ENCODE measurements around the gene SGSM2.
A peak's percentile ranks its signal among the peaks of the same experiment; 100 is the strongest.

The SGSM2 gene

GRCh38 chr17:2336215-2336851 lies 968 bp upstream of the SGSM2 start, which contains the start of gene TSR1:
TSR1 (minus strand) TSS chr17:2336457; CDS start chr17:2336427, 30 bp downstream.
- peak; percentile 91 for DNase-seq

- peak; percentile 56 for DNase-seq
These were observed 428 bp downstream of the SGSM2 start for GRCh38 chr17:2337544-2338314.

- peak; percentile 29 for DNase-seq
These were observed 985 bp downstream of the SGSM2 start for GRCh38 chr17:2338315-2338657.

DNA sequence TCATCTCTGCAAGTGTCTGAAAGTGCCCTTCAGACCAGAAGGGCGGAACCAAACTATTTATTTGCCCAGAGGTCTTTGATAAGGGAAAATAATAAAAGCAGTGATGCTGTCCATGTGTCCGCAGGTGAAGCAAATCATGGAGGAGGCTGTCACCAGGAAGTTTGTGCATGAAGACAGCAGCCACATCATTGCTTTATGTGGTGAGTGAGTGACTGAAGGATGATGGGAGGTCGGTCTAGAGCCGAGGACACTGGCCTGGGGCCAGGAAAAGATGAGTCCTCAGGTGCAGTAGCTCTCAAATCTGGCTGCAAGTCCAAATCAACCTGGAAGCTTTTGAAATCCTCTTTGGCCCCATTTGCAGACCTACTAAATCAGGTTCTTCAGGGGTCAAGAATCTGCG lies 6.1 kb downstream of the SGSM2 start:
- no peak for DNase-seq

DNA sequence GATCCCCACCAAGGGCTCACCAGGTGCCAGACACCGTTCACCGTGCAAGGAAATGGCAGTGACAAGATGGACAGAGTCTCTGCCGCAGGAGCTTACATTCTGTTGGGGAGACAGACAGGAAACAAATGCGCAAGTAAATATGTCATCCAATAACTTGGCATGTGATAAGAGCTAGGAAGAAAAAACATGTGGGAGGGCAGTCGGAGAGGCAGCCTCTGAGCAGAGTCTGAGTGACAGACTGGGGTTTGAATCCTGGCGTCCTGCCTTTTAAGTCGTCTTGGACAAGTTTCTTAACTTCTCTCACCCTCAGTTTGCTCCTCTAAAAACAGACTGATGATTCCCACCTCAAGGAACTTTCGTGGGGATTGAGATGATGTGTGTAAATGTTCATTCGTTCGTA lies 7.2 kb downstream of the SGSM2 start:
- no peak for DNase-seq

GRCh38 chr17:2346475-2346874 lies 9.2 kb downstream of the SGSM2 start:
- no peak for DNase-seq

DNA sequence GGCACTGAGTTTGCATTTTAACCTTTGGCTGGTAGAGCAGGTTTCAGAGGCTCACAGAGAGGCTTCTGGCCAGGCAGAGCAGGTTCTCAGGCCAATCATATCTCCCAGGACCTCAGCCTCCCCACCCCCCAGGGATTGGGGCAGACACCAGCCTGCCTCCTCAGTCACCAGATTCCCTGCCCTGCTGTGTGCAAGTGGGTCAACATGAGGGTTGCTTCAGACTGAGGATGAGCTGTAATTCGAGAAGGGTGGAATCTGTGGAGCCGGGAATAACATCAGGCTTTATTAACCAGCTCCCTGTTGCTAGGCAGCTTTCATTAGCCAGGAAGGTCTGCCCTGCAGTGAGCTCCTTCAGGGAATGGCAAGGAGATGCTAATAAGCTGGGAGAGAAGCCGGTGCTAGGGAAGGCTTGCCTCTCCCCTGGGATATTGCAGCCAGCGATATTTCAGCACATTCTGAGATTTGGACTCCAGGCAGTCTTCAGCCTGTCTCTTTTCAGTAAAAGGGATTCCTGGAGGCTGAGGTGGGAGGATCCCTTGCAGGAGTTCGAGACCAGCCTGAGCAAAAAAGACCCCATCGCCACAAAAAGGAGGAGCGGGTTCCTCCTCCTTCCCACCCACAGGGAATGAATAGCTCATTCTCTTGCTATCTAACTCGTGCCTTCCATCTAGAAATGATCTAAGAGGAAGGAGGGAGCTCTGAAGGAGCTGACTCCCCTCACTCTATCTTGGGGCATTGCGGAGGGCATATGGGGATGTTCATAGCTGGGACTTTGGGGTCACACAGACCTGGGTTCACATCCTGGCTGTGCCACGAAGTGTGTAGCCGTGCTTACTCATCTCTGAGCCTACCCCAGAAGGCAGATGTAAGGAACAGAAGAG lies 10.7 kb downstream of the SGSM2 start:
- peak; percentile 77 for DNase-seq

DNA sequence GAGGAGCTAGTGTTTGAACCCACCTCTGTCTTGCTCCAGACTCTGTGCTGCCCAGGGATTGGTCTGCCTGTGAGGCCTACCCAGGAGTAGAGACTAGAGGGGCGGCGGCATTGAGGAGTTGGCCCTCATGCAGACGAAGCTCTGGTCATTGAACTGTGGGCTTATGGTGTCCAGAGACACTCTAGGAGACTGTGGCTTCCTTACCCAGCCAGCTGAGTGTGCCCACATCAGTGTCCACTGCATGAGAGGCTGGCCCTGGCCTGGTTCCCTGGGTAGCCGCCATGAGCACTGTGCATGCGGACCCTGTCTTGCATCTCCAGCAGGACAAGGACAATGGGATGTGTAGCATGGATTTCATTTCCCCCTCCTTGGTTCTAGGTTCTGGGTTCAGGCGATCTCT lies 14.0 kb downstream of the SGSM2 start:
- no peak for DNase-seq

- no peak for DNase-seq
These were observed 17.0 kb downstream of the SGSM2 start for GRCh38 chr17:2354311-2354710.

DNA sequence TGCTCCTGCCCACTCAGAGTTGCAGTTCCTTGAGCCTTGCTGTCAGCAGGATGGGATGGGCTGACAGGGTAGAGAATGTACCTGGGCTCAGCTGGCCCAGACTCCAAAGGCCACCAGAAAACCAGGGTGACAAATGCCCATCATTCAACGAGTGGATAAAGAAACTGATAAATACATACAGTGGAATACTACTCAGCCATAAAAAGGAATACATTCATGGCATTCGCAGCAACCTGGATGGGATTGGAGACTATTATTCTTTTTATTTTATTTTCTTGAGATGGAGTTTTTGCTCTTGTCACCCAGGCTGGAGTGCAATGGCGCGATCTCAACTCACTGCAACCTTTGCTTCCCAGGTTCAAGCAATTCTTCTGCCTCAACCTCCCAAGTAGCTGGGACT lies 19.9 kb downstream of the SGSM2 start:
- no peak for DNase-seq

DNA sequence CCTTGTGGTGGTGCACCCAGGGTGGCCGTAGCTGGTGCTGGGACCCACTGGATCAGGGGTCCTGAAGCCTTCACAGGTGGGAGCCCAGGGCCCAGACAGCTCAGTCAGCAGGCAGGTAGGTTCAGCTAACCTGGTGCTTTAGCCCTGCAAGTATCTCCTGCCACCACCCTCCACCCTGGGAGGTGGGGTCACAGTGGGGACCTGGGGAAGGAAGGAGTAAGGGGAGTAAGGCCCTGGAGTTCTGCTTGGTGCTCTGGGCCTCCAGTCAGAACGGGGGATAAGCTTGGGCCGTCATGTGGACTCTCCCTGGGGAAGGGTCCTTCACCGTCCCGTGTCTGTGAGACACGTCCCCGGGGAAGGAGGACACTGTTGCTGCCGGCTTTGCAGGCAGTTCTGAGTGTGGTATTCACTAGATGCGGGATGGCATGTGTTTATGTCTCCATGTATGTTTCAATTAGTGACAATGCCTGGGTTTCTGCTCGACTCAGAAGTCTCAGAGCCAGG lies 20.7 kb downstream of the SGSM2 start:
- no peak for DNase-seq

DNA sequence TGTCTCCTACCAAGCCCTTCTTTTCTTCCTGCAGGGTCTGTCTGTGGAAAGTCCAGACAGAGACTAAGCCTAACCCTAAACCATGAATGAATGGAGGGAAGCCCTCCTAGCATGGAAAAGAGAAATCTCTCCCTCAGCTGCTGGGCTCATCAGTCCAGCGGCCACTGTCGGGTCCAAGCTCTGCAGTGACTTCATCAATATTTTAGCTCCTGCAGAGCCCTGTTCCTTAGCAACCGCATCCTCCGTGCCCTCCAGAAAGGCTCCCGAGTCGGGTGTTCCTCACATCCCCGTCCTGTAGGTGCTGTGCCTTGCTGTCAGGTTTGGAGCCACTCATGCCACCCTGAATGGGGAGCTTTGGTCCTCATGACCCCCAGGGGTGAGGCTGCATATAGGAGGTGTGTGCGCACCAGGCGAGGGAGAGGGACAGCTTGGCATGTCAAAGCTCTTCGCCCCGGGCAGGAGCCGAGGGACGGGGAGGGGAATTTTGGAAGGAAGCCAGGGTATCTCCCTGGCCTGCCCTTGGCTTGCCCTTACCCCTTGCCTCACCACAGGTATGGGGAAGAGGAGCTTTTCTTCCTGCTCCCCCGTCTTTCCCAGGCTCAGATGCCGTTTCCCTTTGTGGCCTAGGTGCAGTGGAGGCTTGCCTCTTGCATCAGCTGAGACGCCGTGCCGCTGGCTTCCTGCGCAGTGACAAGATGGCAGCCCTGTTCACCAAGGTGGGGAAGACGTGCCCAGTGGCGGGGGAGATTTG lies 23.9 kb downstream of the SGSM2 start:
- DNase-seq, result no peak

DNA sequence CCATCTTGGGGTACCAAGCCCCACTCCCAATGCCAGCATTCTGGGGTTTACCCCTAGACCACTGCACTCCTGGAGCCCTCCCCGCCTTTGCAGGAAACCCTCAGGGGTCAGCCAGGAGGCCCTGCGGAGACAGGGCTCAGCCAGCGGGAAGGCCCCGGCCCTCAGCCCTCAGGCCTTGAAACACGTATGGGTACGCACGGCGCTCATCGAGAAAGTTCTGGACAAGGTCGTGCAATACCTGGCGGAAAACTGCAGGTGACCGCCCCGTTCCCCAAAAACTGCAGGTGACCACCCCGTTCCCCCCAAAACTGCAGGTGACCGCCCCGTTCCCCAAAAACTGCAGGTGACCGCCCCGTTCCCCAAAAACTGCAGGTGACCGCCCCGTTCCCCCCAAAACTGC lies 24.7 kb downstream of the SGSM2 start:
- no peak for DNase-seq

- no peak for DNase-seq
These were observed 25.1 kb downstream of the SGSM2 start for GRCh38 chr17:2362416-2362815.

GRCh38 chr17:2362881-2363280 lies 25.6 kb downstream of the SGSM2 start:
- DNase-seq, result no peak

GRCh38 chr17:2363318-2363717 lies 26.0 kb downstream of the SGSM2 start:
- DNase-seq, result no peak

DNA sequence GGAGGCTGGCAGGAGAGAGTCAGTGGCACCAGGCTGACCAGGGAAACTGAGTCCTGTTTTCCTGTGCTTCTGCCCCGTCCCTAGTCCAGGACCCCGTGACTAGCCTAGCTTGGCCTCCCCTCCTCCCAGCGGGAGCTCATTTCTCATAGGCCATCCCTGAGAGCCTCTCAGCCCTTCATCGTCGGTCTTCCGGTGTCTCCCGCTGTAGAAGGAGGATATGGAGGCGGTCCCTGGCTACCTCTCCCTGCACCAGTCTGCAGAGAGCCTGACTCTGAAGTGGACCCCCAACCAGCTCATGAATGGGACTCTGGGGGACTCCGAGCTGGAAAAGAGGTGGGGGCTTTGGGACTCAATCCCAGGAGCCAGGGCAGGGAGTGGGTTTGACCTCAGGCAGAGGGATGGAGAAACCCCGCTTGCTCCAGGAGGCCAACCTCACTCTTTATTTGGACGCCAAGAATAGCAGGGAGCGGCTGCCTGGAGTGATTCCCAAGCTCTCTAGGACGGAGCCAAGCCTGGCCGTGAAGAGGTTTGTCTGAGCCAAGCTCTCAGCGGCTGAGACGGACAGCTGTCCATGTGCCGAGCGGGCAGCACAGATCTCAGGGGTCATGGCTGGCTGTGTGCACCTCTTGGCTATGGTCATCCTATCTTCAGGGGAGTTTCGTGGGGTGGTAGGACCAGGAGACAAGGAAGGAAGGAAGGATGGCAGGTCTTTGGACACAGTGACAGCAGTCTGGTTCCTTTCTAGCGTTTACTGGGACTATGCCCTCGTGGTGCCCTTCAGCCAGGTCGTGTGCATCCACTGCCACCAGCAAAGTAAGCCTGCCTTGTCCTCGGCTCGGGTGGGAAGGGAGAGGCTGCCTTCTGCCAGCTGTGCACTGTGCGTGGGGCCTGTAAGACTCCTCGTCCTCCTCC lies 26.8 kb downstream of the SGSM2 start:
- DNase-seq, result no peak

- DNase-seq, result no peak
These were observed 27.4 kb downstream of the SGSM2 start for GRCh38 chr17:2364763-2365116.

GRCh38 chr17:2365132-2365531 lies 27.8 kb downstream of the SGSM2 start:
- DNase-seq, result no peak

- DNase-seq, result no peak
These were observed 29.6 kb downstream of the SGSM2 start for GRCh38 chr17:2366747-2367494.

DNA sequence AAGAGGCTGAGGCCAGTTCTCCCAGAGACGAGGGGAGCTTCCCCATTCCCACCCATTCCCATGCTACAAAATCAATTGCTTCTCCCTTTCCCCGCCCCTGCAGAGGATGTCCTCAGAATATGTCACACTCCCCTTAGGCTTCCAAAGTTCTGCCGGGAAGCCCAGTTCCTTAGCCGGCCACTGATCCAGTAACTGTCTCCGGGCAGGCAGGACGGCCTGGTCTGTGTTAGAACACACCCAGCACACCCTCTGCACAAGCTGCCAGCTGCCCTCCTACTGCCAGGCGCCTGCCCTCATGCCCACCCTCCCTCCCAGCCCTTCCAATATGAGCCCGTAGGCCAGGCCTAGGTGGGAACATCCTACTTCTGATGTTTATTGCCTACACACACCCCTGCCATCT lies 31.1 kb downstream of the SGSM2 start:
- DNase-seq, result no peak
